ENCODE results near the gene HAND2.

The HAND2 gene

DNA sequence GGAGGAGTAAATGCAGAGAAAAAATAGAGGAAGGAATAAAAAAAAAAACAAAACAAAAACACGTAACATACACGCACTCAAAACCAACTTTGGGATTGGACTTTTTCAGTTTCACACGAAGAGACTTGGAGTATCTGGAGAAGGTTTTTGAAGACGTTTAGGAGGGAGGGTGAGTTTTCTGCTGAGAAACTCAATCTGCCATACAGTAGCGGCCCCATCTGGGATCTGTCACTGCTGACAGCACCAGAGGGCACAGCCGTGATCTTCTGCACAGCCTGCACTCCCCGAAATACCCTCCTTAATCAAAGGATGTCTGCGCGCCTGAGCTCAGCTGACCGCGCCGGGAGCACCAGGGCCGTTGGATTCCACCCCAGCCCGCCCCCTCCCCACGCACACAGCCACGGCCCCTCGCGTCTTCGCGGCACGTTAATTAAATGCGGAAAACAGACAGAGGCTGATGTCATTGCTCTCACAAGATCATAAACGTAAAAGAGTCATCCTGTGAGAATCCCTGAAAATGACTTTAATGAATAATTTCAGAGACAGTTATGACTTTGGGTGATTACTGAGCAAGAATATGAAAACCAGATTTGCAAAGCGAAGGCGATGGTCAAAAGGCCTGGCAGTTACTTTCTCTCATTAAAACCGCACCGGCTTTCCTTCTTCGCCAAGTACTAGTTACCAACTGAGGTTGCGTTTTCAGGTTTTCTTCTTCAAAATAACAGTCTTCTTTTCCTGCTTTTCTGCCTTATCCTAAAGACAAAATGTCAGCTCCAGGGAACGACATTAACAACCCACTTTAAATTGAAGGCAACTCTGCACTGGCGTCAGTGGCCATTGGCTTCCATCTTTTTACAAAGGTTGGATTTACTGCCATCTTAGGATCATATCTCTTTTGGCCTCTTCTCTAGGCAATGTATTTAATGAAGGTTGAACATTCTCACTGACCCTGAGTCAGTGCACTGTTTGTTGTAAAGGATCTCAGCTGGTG is 10.6 kb downstream of the HAND2 start:
- DNase-seq, result no peak

DNA sequence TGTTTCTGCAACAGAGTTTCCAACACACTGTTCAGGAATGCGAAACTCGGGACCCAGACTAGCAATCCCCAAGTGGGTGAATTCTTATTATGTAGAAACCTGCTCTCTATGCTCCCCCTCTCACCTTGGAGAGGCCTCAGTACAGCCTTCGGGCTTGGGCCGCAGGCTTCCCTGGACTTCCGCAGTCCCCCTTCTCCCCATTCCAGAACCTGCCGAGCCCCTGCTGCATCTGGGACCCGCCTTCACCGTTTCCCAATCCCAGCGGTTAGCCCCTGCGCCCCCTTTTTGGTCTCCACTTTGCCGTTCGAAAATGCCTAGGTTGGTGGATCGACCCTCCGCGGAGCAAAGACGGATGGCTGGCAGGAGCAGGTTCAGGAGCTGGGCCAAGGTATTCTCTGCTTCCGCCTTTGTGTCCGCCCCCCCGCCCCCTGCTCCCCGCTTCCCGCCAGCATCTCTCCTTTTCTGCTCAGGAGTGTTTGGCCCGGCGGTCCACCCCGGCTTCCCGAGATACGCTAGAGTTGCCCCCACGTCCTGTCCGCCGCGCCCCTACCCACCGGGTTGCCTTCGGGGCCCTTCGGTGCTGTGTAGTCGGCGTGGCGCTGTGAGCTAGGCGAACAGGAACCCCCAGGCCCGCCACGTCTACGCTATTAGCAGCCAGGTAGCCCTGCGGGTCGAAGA is 11.5 kb downstream of the HAND2 start:
- DNase-seq, result no peak

DNA sequence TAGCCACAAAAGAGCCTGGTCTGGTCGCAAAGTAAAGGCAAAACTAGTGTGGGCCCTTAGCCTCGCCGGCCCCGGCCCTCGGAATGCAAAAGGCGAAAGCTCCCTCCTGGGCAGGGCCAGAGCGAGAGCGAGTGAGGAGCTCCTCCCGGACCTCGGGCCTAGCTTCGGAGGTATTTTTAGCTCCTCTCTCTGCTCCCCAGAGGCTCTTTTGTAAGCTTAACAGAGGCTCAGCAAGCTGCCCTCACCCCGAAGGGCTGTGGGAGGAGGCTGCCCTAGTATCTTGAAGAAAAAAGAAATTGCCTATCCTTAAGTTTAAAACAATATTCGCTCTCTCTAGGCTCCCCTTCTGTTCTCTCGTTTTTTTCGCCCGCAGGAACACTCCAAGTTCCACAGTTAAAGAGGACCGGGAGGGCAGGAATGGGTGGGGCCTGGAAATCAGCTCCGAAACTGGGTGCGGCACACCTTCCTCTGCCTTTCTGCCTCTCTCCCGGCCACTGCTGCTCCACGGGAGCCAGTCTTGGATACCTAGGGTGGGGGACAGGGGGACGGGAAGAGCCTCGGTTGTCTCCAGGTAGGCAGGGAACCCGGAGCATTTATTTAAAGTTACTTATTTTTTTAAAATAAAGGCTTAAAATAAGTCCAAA is 12.1 kb downstream of the HAND2 start:
- no peak for DNase-seq

DNA sequence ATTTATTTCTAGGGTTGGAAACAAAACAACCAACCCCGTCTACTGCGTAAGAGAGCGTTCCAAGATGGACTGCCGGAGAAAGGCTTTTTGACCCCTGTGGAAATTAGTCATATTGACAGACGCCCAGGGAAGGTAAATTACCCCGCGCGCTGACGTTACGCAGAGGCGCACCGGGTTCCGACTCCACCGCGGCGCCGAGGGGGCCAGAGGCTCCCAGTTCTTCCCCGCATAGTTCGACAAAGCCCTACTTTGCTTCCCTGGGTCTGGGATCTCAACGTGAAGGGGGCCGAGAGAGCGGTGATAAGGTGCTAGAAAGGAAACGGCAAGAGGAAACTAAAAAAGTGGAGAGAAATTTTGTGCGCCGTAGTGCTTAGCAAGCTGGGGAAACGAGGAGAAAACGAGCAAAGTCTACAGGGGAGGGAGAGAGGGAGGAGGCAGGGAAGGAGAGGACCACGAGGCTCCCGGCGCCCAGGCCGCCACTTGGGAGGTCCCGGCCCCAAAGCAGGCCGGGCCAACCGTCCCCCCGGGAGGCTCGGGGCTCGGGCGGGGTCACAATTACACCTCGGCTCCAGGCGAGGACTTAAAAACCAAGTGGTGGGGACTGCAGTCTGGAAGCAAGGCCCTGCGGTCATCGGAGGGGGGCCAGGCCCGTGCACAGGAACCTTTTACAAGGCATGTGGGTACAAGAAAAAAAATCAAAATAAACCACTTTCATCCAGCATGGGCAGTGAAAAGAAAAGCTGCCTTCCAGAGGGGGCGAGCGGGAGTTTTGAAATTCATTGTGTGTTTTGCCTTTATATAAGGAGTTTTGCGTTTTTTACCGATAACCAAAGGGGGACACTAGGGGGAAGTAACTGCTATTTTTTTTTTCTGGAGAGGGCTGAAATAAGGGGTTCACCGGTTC is 13.2 kb downstream of the HAND2 start:
- no peak for DNase-seq

DNA sequence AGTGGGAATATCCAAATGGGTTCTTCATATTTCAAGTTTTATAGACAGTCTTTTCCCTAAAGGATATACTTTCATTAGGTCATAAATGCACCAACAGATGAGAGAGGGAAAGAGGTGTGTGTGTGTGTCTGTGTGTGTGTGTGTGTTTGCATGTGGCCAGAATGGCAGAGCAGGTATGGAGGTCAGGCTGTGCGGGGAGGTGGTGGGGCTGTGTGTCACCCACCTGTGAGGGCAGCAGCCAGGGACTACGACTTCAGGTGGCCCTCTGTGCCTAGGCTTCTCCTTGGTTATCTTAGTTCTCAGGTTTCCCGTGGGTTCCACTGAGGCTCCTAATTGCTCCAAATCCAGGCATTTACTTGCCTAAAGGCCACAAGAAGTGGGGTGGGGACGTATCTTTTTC is 14.6 kb downstream of the HAND2 start:
- DNase-seq, result no peak

DNA sequence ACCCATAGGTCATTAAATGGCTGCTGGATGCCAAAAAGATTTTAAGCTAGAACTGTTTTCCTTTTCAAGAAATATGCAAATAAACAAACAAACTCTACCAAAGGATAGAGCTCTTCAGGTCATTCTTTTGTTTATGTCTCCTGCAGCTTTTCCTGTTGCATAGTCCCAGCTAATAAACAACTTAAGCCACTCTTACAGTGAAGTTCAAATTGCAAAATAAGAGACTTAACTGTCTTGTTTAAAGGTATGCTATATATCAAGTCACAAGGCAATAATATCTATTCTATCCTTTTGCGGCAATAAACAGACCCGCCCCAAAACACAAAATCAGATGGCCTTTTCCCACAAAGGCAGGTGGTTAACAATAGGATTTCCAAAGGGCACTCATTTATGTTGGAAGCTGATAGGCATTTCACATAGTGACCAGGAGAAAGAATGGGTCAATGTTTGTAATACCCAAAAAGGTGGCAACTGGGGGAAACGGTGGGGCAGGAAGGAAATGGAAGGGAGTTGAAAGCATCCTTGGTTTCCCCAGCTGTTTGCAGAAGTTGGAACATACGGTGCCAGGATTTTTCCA is 15.3 kb downstream of the HAND2 start:
- DNase-seq, result no peak

DNA sequence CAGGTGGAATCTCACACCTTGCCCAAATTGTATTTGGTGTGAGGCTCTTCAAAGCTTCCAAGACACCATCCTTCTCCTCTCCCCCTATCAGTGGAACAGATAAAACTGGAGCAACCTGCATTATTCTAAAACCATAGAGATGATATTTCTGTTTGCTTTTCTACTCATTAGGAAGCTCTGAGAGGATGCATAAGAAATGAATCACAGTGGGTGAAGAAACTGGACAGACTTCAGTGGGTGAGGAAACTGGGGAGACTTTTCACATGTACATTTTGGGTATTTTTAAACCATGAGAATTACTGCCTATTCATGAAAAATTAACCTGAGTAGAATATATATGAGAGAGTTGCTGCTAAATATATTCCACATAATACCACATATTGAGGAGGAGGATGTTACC is 16.4 kb downstream of the HAND2 start:
- no peak for DNase-seq

DNA sequence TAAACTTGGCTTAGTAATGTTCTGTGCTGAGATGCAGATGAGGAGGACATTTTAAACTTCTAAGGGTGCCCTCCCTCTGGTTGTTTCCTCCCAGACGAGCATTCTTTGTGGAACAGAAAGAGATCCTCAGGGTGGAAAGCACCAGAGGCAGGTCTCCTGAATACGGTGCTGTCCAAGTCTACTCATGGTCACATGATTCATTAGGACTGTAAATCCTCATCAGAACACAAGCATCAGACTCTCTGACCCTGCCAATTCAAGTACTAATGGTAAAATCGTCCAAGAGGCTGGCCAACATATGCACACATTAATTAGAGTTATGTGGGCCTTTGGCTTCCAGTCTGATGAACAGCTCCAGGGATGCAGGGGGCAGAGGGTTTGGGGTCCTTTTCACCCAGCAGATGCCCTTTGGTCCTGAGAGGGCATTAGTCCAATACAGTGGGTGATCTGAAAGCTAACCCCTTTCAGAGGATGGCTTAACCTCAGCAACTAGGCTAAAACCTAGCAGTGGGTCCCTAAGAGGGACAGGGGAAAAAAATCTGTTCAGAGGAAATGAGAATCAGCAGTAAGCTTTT is 18.2 kb downstream of the HAND2 start:
- DNase-seq, result no peak

DNA sequence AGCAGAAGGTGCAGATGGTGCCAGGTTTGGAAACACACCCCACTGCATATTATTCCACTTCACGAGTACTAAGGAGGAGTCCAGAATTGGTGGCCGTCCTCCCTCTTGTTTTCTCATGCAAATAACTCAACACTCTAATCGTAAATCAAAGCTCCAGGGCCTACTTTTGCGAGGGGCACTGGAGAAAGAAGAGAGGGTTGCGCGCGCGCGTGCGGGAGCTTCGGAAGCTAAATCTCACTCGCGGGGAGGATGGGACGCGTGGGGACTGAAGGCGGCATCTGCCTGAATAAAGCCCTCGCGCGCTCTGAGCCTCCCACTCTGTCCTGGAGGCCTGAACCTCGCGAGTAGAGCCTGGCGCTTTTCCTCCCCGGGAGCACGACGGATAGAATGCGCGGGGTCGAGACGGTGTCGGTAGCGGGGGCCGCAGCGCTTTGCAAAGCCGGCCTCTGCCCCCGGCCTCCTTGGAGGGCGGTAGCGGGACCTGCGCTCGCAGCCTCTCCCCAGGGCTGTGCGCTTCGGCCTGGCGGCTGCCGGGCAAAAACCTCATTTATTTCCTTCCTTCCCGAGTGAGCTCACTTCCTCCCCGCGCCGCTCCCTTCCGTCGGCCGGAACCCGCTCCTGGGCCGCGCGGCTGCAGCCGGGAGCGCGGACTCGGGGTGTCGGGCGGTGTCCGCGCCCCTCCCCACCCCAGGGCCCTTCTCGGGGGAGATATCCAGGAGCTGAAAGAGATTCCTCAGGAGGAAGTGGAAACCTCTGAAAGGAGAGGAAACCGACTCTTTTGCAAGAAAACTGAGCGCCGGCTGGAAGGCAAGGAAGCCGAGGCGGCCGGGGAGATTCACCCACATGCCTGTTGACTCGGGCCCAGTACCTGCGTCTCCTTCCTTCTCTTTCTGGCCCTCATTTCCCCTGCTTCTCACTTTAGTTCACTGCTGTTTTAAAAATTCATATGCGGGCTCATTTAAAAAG is 20.7 kb downstream of the HAND2 start:
- no peak for DNase-seq

DNA sequence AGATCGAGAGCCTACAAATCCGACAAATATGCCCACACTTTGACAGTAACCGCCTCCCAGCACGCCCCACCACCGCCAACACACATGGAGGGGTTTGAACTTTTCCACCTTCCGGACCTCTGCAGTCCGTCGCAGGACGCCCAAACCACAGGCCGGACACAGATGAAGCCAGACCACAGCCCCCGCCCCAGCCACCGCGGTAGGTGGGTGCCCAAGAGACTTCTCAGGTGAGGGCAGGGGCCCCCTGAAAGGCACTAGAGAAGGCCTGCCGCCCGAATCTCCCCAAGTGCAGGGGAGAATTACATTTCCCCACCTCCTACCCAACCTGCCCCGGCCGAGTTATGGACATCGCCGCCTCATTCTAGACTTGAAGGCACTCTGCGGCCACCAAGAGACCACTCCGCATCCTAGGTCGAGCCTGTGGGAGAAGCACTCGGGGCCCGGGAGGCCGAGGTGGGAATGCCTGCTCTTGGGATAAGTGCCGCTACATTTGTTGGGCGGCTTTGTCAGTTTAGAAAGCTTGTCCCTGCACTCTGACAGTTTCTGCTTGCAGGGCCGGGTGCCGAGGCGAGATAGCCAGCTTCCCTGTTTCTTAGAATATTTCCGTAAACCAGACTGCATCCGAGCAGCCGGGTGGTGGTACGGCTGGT is 21.5 kb downstream of the HAND2 start:
- no peak for DNase-seq

DNA sequence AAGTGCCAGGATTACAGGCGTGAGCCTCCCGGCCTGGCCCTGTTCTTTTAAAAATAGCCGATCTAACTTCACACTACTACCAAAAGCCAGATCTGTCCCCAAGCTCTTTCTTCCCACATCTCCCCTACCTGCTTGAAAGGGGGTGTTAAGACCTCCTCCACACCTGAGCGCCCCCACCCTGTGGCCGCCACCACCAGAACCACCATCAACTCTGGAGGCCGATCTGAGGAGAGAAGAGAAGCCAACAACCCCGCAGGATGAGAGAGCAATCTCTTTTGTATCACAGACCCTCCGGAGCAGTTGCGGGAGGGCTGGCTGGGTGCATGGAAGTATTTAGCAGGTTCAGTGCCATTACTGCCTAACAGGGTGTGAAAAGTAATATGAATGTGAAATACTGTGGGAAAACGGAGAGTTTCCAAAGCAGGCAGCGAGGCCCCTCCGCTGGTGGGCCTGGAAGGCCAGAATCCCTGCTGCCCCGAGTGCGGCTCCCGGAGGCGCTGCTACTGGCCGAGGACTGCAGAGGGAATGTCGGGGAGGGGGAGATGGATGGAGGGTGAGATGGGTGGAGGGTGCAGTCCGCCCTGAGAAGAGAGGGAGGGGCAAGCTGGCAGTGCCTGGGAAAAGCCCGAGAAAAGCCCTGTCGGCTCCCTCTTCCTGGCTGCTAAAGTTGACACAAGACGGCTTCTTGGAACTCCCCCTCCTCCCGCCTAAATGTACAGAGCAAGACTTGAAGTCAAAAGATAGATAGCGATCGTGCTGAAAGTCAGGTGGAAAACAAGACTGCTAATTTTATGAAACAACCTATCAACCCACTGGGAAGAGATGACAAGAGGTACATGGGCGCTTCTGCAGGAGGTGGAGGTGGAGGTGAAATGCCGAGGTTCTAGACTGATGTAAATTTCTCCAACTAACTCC is 22.3 kb downstream of the HAND2 start:
- no peak for DNase-seq

DNA sequence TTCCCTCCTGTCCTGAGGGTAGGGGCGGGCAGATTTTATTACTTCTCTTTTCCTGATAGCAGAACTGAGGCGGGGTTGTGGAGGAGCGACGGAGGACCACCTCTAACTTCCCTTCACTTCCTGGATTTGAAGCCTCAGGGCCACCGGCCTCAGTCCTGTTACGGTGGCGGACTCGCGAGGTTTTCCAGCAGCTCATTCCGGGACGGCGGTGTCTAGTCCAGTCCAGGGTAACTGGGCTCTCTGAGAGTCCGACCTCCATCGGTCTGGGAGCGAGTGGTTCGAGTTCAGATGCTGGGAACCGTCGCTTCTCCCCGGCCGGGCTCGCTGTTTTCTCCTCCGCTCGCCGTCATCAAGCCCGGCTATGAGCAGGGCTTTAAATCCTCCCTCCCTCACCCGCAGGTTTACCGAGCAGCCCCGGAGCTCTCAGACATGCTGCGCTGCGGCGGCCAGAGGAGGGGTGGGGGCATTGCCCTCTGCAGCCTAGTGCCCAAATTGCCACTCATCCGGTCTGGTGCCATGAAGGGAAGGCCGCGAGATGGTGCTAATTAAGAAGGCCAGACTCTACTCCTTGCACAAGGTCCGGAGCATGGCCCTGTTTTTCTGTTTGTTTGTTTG is 23.3 kb downstream of the HAND2 start:
- DNase-seq, result no peak

DNA sequence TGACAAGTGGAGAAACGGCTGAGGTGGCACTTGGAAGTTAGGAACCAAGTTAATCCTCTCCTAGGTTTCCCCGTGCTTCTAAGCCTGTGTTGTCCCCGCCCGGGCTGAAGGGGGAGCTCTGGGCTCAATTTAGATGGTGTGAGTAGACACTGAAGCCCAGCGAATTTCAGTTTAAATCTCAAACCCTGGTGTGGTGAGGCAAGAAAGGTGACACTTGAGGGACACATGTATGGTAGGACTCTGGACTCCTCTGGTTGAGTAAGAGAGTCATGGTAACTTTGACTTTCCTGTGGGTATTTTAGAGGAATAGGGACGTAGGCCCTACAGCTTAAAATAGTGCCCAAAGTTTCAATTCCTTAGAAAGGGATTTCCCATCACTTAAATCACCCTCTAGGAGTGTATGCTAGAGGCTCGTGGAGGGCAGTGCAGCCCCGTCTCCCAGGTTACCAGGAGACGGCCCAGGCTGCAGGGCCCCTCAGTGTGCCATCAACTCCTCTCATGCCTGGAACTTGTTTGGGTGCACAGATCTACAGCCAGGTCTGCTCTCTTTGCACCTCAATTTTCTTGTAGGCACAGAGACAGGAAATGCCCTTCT is 24.0 kb downstream of the HAND2 start:
- DNase-seq, result peak; percentile 53 to 65

DNA sequence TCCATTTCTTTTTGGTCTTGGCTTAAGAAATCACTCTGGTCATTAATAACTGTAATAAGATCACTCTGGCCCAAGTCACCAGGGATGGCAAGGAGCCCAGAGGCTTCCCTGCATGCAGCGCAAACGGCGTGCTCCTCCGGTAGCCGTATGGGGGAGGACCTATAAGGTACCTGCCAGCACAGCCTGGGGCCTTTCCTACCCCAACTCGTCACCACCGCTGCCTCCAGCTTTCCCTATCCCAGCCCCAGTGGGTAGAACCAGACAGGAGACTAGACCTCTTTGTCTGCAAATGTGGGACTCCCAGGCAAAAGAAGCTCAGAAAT is 25.9 kb downstream of the HAND2 start:
- no peak for DNase-seq

DNA sequence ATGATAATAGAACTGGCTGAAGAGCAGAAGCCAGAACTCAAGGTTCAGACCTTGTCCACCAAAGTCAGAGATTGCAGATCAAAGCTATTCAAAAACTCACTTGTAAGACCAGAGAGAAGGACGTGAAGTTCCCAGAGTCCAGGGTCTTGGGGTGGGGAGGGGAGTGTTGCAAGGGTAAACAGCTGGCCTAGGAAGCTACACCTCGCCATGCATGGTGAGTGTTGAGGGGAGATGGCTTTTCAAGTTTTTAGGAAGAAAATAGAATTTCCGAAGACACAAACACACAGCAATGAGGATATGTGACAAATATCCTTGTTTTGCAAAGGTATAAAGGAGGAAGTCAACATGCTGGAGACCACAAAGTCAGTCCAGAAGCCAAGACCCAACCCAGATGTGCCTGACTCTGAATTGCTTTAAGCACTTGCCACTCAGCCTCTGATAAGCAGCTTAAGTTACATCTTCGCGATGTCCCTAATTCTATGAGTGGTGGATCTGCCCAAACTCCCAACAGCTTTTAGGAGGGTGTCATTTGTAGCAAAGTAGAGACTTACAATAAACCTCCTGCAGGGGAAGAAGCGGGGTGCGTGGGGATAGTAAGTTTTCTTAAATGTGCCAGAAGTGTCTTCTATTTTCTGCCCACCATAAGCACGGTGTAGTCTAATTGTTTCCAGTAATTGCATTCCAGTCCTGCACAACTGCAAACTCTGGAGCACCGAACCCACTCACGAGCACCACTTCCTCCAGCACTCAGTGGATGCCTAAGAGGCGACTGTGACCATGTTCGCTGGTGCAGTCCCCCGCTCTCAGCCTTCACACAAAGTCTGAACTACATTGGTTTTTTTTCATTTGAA is 26.5 kb downstream of the HAND2 start:
- no peak for DNase-seq

DNA sequence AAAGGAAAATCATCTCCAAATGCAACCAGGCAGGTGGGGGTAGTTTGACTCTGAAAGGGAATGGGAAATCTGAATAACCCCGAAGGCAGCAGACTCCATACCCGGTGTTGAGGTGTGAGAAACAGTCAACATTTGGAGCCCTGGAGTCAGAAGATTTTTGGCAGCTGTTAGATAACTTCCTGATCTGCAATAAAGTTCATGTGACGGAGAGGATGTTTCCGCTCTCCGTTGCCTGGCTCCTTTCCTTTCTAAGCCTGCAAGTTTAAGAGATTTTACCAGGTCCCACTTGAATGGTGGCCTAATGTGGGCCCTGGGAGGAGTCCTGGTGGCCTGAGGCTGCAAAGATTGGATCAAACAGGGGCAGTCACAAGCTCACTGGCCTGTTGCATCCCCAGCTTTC is 27.7 kb downstream of the HAND2 start:
- DNase-seq, result no peak

DNA sequence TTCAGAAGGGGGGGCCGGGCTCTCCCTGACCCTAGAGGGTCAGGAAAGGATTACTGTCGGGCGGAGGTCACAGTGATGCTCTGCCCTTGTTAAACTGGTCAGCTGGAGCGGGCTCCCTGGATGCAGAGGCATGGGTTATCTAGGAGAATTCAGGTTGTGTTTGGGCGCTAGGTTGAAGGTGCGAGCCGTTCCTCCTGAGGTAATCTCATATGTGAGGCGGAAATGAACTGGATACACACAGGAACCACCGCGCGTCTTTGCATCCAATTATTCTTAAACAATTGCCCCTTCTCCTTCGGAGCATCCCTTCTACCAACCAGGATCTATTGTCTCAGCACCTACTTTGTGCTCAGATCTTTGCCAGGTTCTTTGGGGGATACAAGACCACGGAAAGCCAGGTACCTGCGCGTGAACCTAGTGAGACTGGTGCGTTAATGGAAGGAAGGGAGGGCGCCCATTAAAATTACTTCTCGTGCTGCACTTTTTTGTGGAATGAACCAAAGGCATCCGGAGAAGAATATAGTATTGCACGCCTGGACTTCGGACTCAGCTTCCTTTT is 28.4 kb downstream of the HAND2 start:
- DNase-seq, result no peak

Measured in activated CD4-positive, alpha-beta T cell treated with anti-CD3 and anti-CD28 coated beads, Interleukin-2, amount 50 U/mL, for 48 hours (primary cell).